A549 (cell line): ENCODE measurements around the gene SGSM2. TPM values are rescaled to one million over a fixed set of nuclear protein-coding genes. Genes with fewer than 3 reads are reported as not detected.

Experiments
- ATAC-seq, 2 experiments: fragments of 200-7000 bp in 1 of 2; fragments of >200 bp in 1 of 2; cut with Nextera tagmentation in 1 of 2; cut with Tn5 transposase in 1 of 2; 3 replicates each; pipeline versions ENCODE4 v1.8.0 to v1.9.1; 2018 to 2020; ENCODE audit warnings: mild to moderate bottlenecking in 1 of 2, moderate library complexity in 1 of 2
- CTCF ChIA-PET: fragments of 300-600 bp; sonication (Branson Sonifier 250); formaldehyde crosslinking; extraction: SDS; loops from one replicate; lab custom pipeline; 2021; ENCODE audit warnings: antibody characterized with exemption, inconsistent platforms; lab: Yijun Ruan, JAX
- POLR2A ChIA-PET: fragments of 350-600 bp; formaldehyde crosslinking; extraction: SDS; loops from one replicate; lab custom pipeline; 2021; ENCODE audit warnings: antibody characterized with exemption, inconsistent platforms; lab: Yijun Ruan, JAX
- DNase-seq, 2 experiments: peaks; one replicate each; pipeline versions ENCODE4 v3.0.0 to v3.0.0-alpha.2; 2011 to 2016; ENCODE audit warnings: low read depth in 1 of 2, low spot score in 1 of 2
- FAIRE-seq: peaks from 2 replicates; lab custom pipeline; 2011; peaks lifted over from hg19 to GRCh38; lab: Jason Lieb, UNC
- H3K27ac ChIP-seq, 2 experiments: fragments of >200 bp; sonication (Bioruptor Twin); formaldehyde crosslinking; 3 replicates each; pipeline ENCODE4 v1.5.1; 2016 to 2017
- H3K4me1 ChIP-seq: fragments of >200 bp; sonication (Bioruptor Twin); formaldehyde crosslinking; 3 replicates; pipeline ENCODE4 v1.6.1; 2016
- H3K4me2 ChIP-seq: fragments of >200 bp; sonication (Bioruptor Twin); formaldehyde crosslinking; 3 replicates; pipeline ENCODE4 v1.6.1; 2016
- H3K4me3 ChIP-seq: fragments of >200 bp; sonication (Bioruptor Twin); formaldehyde crosslinking; 3 replicates; pipeline ENCODE4 v1.5.1; 2016
- H3K9me3 ChIP-seq: fragments of >200 bp; sonication (Bioruptor Twin); formaldehyde crosslinking; 3 replicates; pipeline ENCODE4 v1.6.1; 2016
- BCL3 ChIP-seq: fragments of >200 bp; sonication (Bioruptor Twin); formaldehyde crosslinking; IDR thresholded peaks from 3 replicates; pipeline ENCODE4 v1.6.1; 2016
- CHD4 ChIP-seq: fragments of 200-600 bp; sonication (generic); IDR thresholded peaks from 2 replicates; pipeline ENCODE4 v1.6.1; 2016; ENCODE audit warnings: antibody characterized with exemption, mild to moderate bottlenecking, borderline replicate concordance
- CTCF ChIP-seq: fragments of >200 bp; sonication (Bioruptor Twin); formaldehyde crosslinking; IDR thresholded peaks from 3 replicates; pipeline ENCODE4 v1.5.1; 2016
- EHF ChIP-seq: fragments of 250-450 bp; sonication (Bioruptor Pico); IDR thresholded peaks from 2 replicates; pipeline ENCODE4 v1.5.0; 2020; ENCODE audit warnings: mild to moderate bottlenecking
- ESRRA ChIP-seq: fragments of 150-350 bp; IDR thresholded peaks from 2 replicates; pipeline ENCODE4 v1.6.1; 2014; ENCODE audit warnings: mild to moderate bottlenecking, low read length, borderline replicate concordance
- FOSB ChIP-seq: fragments of 250-450 bp; sonication (Bioruptor Pico); IDR thresholded peaks from 2 replicates; pipeline ENCODE4 v1.5.0; 2020; ENCODE audit warnings: mild to moderate bottlenecking, moderate library complexity
- FOSL2 ChIP-seq, 2 experiments: fragments of 450-650 bp in 1 of 2; fragments of >200 bp in 1 of 2; sonication (Bioruptor Twin) in 1 of 2; formaldehyde crosslinking; IDR thresholded peaks; 2 replicates each; pipeline versions ENCODE4 v1.5.0 to v1.6.1; 2016 to 2020; ENCODE audit warnings: mild to moderate bottlenecking in 1 of 2, moderate library complexity in 1 of 2
- GATA3 ChIP-seq: IDR thresholded peaks from 2 replicates; pipeline ENCODE4 v1.6.1; 2012; ENCODE audit warnings: borderline replicate concordance
- HEYL ChIP-seq: fragments of 250-450 bp; sonication (Bioruptor Pico); IDR thresholded peaks from 2 replicates; pipeline ENCODE4 v1.8.0; 2021; ENCODE audit warnings: mild to moderate bottlenecking, moderate library complexity
- HOXB13 ChIP-seq: fragments of 250-450 bp; sonication (Bioruptor Pico); IDR thresholded peaks from 2 replicates; pipeline ENCODE4 v1.5.0; 2020; ENCODE audit warnings: low read depth, mild to moderate bottlenecking, moderate library complexity
- HOXB5 ChIP-seq: fragments of 250-450 bp; sonication (Bioruptor Pico); IDR thresholded peaks from 2 replicates; pipeline ENCODE4 v1.5.0; 2020; ENCODE audit warnings: mild to moderate bottlenecking, moderate library complexity
- JUN ChIP-seq, 2 experiments: fragments of >200 bp; sonication (Bioruptor Twin); formaldehyde crosslinking; IDR thresholded peaks; 2 replicates in 1 of 2; 3 replicates in 1 of 2; pipeline ENCODE4 v1.6.1; 2016 to 2017
- MAFK ChIP-seq: fragments of 450-650 bp; IDR thresholded peaks from 2 replicates; pipeline ENCODE4 v1.6.1; 2014; ENCODE audit not compliant: partially characterized antibody
- MAX ChIP-seq: IDR thresholded peaks from 2 replicates; pipeline ENCODE4 v1.6.1; 2012
- MAZ ChIP-seq: fragments of 150-350 bp; IDR thresholded peaks from 2 replicates; pipeline ENCODE4 v1.6.1; 2014; ENCODE audit warnings: antibody characterized with exemption, low read depth, low read length, borderline replicate concordance
- MYC ChIP-seq: IDR thresholded peaks from 2 replicates; pipeline ENCODE4 v1.6.1; 2012; ENCODE audit warnings: mild to moderate bottlenecking, inconsistent platforms, low read length, improper control_type of control experiment, borderline replicate concordance
- NFE2L2 ChIP-seq: fragments of 150-350 bp; conservative IDR thresholded peaks from 2 replicates; pipeline ENCODE4 v1.6.1; 2014; ENCODE audit warnings: low read length
- PHF8 ChIP-seq: fragments of 200-600 bp; sonication (generic); IDR thresholded peaks from 2 replicates; pipeline ENCODE4 v1.6.1; 2016; ENCODE audit warnings: low read depth, mild to moderate bottlenecking, antibody characterized with exemption, moderate library complexity, borderline replicate concordance
- POLR2AphosphoS2 ChIP-seq: conservative IDR thresholded peaks from 2 replicates; pipeline ENCODE4 v1.6.1; 2012; ENCODE audit warnings: low read length, improper control_type of control experiment, inconsistent platforms
- RAD21 ChIP-seq, 2 experiments: fragments of >200 bp in 1 of 2; sonication (Bioruptor Twin) in 1 of 2; formaldehyde crosslinking in 1 of 2; IDR thresholded peaks in 1 of 2; conservative IDR thresholded peaks in 1 of 2; 2 replicates in 1 of 2; 3 replicates in 1 of 2; pipeline ENCODE4 v1.6.1; 2012 to 2018; ENCODE audit warnings: inconsistent platforms in 1 of 2
- RARB ChIP-seq: fragments of 250-450 bp; sonication (Bioruptor Pico); IDR thresholded peaks from 2 replicates; pipeline ENCODE4 v1.8.0; 2021; ENCODE audit warnings: mild to moderate bottlenecking, moderate library complexity
- SMC3 ChIP-seq: fragments of >200 bp; sonication (Bioruptor Twin); formaldehyde crosslinking; IDR thresholded peaks from 3 replicates; pipeline ENCODE4 v1.6.1; 2018; ENCODE audit warnings: inconsistent platforms
- SREBF2 ChIP-seq: fragments of 450-650 bp; IDR thresholded peaks from 2 replicates; pipeline ENCODE4 v1.6.1; 2014; ENCODE audit warnings: mild to moderate bottlenecking, moderate library complexity
- TFCP2L1 ChIP-seq: fragments of 250-450 bp; sonication (Bioruptor Pico); IDR thresholded peaks from 2 replicates; pipeline ENCODE4 v1.5.0; 2021; ENCODE audit warnings: mild to moderate bottlenecking
- ZC3H11A ChIP-seq: fragments of 450-650 bp; IDR thresholded peaks from 2 replicates; pipeline ENCODE4 v1.6.1; 2014; ENCODE audit warnings: antibody characterized with exemption, mild to moderate bottlenecking
- ZFP36 ChIP-seq: fragments of 450-650 bp; IDR thresholded peaks from 2 replicates; pipeline ENCODE4 v1.6.1; 2014; ENCODE audit warnings: borderline replicate concordance; ENCODE audit not compliant: partially characterized antibody
- ZSCAN20 ChIP-seq: fragments of 250-450 bp; sonication (Bioruptor Pico); IDR thresholded peaks from 2 replicates; pipeline ENCODE4 v1.8.0; 2022; ENCODE audit warnings: mild to moderate bottlenecking, moderate library complexity
- WGBS: methylation state at CpG from one replicate; pipeline ENCODE4 v1.1.6; 2017; ENCODE audit errors: missing lambda C conversion rate; 5-methylcytosine and 5-hydroxymethylcytosine counted together
- polyA plus RNA-seq, 4 experiments: library from polyadenylated mRNA; depleted of rRNA in 3 of 4; stranded (reverse); fragments of >200 nt; fragmentation: RNase III in 1 of 4; extraction: RNeasy Plus Mini Kit Qiagen cat#74134 plus additional on column Dnase treatment in 1 of 4; gene quantifications; 2 replicates in 3 of 4; 3 replicates in 1 of 4; pipeline ENCODE4 v1.2.3, GENCODE V29; 2011 to 2017
- TF ChIP-seq, protein P1 (sequence below): fragments of 450-650 bp; IDR thresholded peaks from 2 replicates; pipeline ENCODE4 v1.6.1; 2014; ENCODE audit warnings: antibody characterized with exemption

The SGSM2 gene
- polyA plus RNA-seq, 2 of the 4 experiments (the other 2 are of a cell fraction), result 24.9 to 53.3 TPM

DNA sequence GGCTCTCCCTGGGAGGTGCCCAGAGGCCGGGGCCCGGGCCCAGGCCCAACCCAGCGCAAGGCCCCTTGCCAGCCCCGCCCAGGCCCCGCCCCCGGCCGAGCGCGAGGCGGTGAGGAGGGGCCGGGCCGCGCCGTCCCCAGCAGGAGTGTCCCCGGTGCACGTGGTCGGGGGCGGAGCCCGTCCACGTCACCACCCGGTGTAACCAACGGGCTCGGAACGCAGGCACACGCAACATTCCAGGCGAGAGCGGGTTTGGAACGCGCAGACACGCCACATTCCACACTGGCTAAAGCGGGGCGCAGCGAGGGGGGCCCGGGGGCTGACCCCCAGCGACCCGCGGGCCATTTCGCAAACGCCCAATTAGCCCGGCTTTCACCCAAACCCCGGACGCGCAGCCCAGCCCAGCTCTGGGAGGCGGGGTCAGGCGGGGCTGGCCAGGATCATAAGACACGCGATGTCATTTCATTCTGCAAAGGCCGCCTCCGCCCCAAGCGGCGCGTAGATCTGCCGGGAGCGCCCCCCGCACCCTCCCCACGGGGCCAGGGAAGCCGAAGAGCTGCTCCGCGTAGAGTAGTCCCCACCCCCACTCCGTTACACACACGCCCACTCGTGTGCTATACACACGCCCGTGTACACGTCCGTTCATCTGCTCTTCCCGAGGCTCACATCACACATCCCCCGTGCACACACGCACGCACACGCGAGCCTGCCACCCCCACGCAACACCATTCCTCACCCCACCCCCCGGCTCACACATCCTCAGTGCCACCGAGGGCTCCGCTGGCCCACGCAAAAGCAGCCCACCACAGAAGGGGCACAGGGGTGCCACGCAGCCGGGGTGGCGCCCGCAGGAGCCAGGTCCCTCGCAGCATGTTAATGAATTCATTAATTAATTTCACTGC lies 62.5 kb downstream of the SGSM2 start (continued):
- TF ChIP-seq CTCF, result no peak
- no peak for TF ChIP-seq ZC3H11A
- no peak for TF ChIP-seq NFE2L2
- TF ChIP-seq SMC3, result no peak
- TF ChIP-seq MAZ, result no peak
- peak; percentile 55 for TF ChIP-seq PHF8
- no peak for TF ChIP-seq SREBF2
- peak; percentile 65 to 77; a peak in 2 of 5 replicates for TF ChIP-seq JUN (IDR thresholded peaks at IDR 0.05)
- no peak for TF ChIP-seq HOXB13 (CRISPR knock-in tag)
- TF ChIP-seq FOSL2 (IDR thresholded peaks at IDR 0.05), result no peak
- TF ChIP-seq FOSL2 (CRISPR knock-in tag; IDR thresholded peaks at IDR 0.05), result peak; percentile 35; the same call in 1 of the 2 replicates
- 0 out of 2 replicates have a peak, but pooled peaks have one; percentile 52 for TF ChIP-seq CHD4
- peak; percentile 89 for TF ChIP-seq FOSB
- TF ChIP-seq RARB, result peak; percentile 86; the same call in 1 of the 2 replicates
- TF ChIP-seq, all 56 proteins: peak for 25

- H3K4me1 ChIP-seq, result peaks cover 60% of the 10 kb centered on the region
- CTCF ChIA-PET, result interaction anchor here (1.1 to 28.1 kb wide), 4 partner anchors 12 to 33 kb away, joined by 3 to 1099 read pairs (median 60); no protein-coding TSS in a partner anchor
- ATAC-seq (peak; percentile 0; a peak in 2 of 6 replicates), FAIRE-seq (no peak), DNase-seq (peak in 1 of 2 experiments; percentile 69)
- POLR2A ChIA-PET, result interaction anchor here (1.2 to 2.6 kb wide), 4 partner anchors 8 to 18 kb away, joined by 9 to 51 read pairs (median 13); no protein-coding TSS in a partner anchor
- no peaks in the 10 kb centered on the region for H3K9me3 ChIP-seq
- peak overlapping the region; percentile 99 for H3K4me2 ChIP-seq
- TF ChIP-seq RAD21 (conservative IDR thresholded peaks at IDR 0.05 in 1 of 2, IDR thresholded peaks at IDR 0.05 in 1 of 2) (no peak), HEYL (CRISPR knock-in tag) (peak; percentile 57; the same call in 1 of the 2 replicates), MAX (peak; percentile 74; the same call in 1 of the 2 replicates), TFCP2L1 (CRISPR knock-in tag) (peak; percentile 60; the same call in 1 of the 2 replicates), PHF8 (0 out of 2 replicates have a peak, but pooled peaks have one; percentile 29)
- 1% methylated on average over 27 of the region's 43 CpGs for WGBS
- peak overlapping the region; percentile 95 to 97 for H3K27ac ChIP-seq
- peak overlapping the region; percentile 99 for H3K4me3 ChIP-seq
Measured at GRCh38 chr17:2400474-2400866, 63.2 kb downstream of the SGSM2 start.

DNA sequence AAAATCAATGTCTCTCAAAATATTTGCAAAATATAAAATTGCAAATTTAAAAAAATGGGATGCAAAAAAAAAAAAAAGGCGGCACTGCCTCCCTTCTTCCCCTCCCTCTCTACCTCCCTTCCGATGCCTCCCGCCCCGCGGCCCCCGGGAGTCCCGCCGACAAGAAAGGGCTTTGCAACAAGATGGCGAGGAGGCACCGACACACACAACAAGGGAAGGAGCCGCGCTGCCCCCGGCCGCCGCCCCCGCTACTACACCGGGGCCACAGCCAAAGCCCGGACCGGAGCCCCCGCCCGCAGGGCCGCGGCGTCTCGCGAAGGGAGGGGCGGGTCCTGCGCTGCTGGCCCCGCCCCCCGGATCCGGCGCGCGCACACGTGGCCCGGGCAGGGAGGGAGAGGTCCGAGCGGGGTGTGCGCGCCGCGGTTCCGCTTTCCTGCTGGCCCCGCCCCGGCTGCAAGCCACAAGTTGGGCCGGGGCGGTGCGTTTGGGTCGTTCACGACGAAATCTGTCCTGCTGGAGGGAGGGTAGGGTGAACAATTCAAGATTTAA lies 63.6 kb downstream of the SGSM2 start, which contains the start of gene MNT:
TSS of gene MNT (minus strand) at position 184 of the 549 bp plus-strand sequence. CDS start 348 bp downstream, outside the sequence.
- Histone ChIP-seq H3K9me3 (no peaks in the 10 kb centered on the region), H3K4me1 (peaks cover 60% of the 10 kb centered on the region), H3K4me2 (peak within 1 kb of the TSS; percentile 99), H3K4me3 (peak within 1 kb of the TSS; percentile 99), H3K27ac (peak within 1 kb of the TSS; percentile 95 to 97)
- ChIA-PET CTCF (interaction anchor here (1.1 to 28.1 kb wide), 5 partner anchors 10 to 33 kb away, joined by 3 to 1099 read pairs (median 7); no protein-coding TSS in a partner anchor), POLR2A (interaction anchor here (1.0 to 2.6 kb wide), 6 partner anchors 9 to 192 kb away, joined by 3 to 51 read pairs (median 10); partner anchors contain the start of genes PAFAH1B1, SGSM2 and TSR1)
- peak; percentile 93 to 97 for DNase-seq
- FAIRE-seq, result no peak
- peak; percentile 15 to 37 for ATAC-seq
- under 1% methylated on average over 23 of the region's 51 CpGs for WGBS
- TF ChIP-seq POLR2AphosphoS2 (no peak), ZSCAN20 (CRISPR knock-in tag) (no peak), ZFP36 (no peak), EHF (no peak), TFCP2L1 (CRISPR knock-in tag) (peak; percentile 56; the same call in 1 of the 2 replicates), MAX (no peak; the same call in none of the 2 replicates), HOXB5 (CRISPR knock-in tag) (0 out of 2 replicates have a peak, but pooled peaks have one; percentile 52), MAFK (no peak), MYC (peak; percentile 83), GATA3 (peak; percentile 38), ESRRA (no peak), BCL3 (peak; percentile 75; the same call in 1 of the 3 replicates)
- TF ChIP-seq, protein P1, sequence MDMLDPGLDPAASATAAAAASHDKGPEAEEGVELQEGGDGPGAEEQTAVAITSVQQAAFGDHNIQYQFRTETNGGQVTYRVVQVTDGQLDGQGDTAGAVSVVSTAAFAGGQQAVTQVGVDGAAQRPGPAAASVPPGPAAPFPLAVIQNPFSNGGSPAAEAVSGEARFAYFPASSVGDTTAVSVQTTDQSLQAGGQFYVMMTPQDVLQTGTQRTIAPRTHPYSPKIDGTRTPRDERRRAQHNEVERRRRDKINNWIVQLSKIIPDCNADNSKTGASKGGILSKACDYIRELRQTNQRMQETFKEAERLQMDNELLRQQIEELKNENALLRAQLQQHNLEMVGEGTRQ, result peak; percentile 41
